ENCODE measurements around the gene PRKAR2B. TPM values are rescaled to one million over a fixed set of nuclear protein-coding genes. Genes with fewer than 3 reads are reported as not detected.
"Not testable (repeated sequence)": the region's sequence is repeated elsewhere in the genome, so short reads cannot be mapped to it uniquely, and the experiment has no call there.

The PRKAR2B gene
- total RNA-seq, 1 donor from 2014 or later: 258 TPM

DNA sequence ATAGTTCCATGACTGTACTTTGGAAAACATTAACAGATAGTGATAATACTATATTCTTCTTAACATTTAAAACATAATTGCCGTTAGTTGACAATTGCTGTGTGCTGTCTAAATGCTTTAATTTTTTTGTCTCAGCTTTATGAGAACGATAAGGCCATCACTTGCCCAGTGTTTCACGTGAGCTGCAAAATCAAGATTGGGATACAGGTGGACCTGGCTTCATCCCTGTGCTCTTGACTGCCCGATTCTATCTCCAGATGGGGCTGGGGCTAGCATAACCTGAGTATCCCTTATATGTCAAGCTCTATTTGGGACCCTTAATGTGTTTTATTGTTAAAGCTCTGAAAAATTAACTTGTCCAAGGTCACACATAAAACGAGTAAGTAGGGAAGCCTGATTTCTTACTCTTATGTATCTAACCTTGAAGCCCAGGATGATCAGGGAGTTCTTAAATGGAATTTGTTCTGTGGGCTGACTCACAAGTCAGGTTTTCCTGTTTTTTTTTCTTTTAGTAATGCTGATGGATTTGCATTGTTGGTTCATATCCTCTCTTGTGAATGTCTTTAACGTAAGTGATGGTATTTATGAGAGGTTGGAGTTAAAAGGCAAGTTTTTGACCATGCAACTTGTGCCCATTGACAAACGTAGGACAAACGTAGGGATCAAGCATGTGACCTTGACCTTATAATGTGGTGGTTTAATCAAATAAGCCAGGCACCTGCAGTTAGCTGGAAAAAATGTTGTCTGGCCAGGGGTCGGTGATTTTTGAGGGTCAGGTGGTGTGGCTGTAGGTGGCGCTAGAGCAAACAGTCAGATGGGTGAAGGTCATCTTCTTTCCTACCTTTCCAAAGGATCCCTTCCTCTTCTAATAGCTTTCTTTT is 3.6 kb downstream of the PRKAR2B start:
- no peak for DNase-seq (ENCODE audit: low spot score)

DNA sequence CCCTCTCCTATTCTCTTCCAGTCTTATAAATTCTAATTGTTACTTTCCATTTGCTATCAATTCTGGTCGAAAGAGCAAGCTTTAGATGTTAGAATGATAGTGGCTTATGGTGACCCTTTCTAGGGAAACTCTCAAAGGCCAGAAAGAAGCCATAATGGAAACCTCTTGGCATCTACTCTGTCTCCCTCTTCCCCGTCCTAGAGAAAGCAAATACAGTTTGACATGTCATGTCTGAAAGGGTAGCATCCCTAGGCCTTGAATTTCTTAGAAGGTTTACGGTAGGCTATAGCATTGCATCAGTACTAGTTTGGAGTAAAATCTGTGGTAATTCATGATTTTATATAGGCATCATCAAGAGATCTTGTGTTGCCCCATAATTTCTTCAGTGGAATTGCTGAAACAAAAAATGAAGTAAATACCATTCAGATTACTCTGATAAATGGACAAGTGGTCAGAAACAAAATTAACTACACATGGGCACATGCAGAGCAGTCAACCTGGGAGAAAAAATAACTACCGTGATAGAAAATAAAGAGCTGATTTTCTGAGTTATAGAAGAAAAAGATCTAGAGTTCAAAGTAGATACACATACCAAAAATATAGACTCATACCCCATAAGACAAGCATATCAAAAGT is 4.4 kb downstream of the PRKAR2B start:
- no peak for DNase-seq (ENCODE audit: low spot score)

- DNase-seq (ENCODE audit: low spot score): no peak
Measured at GRCh38 chr7:107049480-107049879, 5.0 kb downstream of the PRKAR2B start.

DNA sequence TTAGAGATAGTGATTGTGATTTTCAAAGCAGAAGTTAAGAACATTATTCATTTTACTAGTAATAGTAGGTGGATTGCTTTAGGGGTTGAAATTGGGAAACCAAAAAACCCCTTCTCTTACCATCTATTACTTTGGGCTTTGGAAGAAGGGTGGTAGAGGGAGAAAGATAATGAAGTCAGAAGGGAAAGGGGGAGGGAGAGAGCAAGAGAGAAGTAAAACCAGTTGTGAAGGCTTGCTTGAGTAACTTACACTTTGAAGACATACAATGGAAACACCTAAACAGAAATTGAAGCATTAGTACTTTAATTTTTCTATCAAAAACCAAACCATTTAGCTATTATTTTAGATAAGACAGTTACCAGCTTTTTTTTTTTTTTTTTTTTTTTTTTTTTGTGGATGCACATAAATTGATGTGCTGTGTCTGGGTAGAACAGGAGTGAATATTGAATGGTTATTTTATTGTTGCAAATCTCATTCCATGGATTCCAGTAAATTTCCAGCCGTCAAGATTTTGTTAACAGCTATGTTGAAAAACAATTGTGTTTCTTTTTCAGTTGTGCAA is 5.5 kb downstream of the PRKAR2B start:
- DNase-seq (ENCODE audit: low spot score): no peak

- no peak for DNase-seq (ENCODE audit: low spot score)
Measured at GRCh38 chr7:107051376-107051775, 6.9 kb downstream of the PRKAR2B start.

DNA sequence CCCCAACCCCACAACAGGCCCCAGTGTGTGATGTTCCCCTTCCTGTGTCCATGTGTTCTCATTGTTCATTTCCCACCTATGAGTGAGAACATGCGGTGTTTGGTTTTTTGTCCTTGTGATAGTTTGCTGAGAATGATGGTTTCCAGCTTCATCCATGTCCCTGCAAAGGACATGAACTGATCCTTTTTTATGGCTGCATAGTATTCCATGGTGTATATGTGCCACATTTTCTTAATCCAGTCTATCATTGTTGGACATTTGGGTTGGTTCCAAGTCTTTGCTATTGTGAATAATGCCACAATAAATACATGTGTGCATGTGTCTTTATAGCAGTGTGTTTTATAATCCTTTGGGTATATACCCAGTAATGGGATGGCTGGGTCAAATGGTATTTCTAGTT is 10.5 kb downstream of the PRKAR2B start:
- DNase-seq (ENCODE audit: low spot score): not testable (repeated sequence)

DNA sequence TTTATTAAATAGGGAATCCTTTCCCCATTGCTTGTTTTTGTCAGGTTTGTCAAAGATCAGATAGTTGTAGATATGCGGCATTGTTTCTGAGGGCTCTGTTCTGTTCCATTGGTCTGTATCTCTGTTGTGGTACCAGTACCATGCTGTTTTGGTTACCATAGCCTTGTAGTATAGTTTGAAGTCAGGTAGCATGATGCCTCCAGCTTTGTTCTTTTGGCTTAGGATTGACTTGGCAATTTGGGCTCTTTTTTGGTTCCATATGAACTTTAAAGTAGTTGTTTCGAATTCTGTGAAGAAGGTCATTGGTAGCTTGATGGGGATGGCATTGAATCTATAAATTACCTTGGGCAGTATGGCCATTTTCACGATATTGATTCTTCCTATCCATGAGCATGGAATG is 11.6 kb downstream of the PRKAR2B start:
- DNase-seq (ENCODE audit: low spot score): not testable (repeated sequence)

GRCh38 chr7:107056728-107057473 is 12.4 kb downstream of the PRKAR2B start:
- no peak for DNase-seq (ENCODE audit: low spot score)

DNA sequence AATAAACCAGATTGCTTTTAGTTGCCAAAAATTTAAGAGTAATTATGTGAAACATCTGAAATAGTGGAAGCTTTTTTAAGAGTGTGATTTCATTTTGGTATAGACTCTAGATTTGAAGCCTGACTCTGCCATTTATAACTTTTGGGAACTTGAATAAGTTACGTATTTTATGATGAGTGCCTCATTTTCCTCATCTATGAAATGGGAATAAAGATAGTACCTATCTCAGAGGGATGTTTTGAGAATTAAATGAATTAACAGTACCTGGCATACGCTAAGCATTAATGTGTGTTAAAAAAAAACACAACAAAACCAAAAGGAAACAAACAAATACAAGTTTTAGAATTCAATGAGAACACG is 12.9 kb downstream of the PRKAR2B start:
- no peak for DNase-seq (ENCODE audit: low spot score)

GRCh38 chr7:107059468-107059867 is 15.0 kb downstream of the PRKAR2B start:
- DNase-seq (ENCODE audit: low spot score): no peak

DNA sequence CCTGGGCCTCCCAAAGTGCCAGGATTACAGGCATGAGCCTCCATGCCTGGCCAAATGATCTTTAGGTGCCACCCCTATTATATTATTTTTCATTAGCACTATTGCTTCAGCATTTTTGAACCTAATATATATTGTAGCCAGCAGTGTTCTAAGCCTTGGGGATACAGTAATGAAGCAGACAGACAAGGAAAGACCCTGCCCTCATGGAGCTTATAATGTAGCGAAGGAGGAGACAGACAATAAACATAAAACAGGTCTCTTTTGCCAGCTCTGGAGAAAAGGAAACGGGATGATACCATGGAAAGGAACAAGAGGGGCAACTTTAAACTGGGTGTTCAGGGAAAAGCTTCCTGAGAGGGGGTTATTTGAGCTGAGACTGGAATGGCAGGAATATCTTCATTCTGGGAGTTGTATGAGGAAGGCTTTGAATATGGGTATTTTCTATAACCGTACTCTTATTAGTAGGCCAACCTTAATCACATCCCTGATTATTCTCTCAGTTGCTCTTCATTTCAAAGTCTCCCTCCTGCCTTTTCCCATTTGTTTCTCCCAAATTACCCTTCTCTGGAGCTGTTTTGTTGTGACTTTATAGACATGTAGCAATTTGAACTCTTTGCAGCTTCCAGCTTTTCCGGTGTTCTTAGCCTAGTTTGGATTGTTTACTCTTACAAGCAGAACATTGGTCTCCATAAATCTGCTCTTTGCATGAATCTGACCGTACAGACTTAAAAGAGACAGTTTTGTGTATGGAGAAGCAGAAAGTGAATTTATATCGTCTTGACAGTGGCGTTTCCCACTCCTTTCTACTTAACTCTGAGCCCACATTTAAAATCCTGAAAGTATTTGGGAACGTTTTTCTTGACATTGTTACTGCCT is 19.0 kb downstream of the PRKAR2B start:
- DNase-seq (ENCODE audit: low spot score): no peak

DNA sequence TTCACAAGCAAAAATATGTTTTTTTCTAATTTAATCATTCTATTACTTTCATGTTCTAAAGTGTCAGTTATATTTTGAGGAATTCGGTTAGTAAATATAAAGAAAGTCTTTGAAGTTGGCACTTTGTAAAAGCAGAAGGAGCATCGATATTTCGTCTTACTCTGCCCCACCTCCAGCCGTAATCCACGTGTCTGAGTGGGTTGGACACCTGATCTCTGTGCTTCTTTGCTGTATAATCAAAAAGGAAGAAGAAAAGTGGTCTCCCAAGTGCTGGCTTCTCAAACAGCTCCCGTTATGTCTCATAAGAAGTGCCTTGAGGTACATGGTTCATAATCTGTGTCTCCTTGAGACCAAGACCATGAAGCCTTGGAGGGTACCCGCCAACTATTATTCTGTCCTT is 19.8 kb downstream of the PRKAR2B start:
- no peak for DNase-seq (ENCODE audit: low spot score)

DNA sequence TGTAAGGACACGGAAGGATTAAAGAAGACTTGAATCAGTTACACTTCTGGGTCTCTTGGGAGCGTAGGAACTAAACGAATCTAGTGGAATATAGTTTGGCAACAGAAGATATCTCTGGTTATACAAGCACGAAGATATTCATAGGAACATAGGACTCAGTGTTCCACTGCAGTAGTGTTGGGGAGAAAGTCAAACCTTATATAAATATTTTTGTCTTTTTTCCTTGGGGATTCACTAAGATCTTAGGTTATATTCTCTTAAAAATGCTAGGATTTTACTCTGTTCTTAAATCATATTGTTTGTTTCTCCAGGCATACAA is 21.4 kb downstream of the PRKAR2B start:
- no peak for DNase-seq (ENCODE audit: low spot score)

- DNase-seq (ENCODE audit: low spot score): no peak
Measured at GRCh38 chr7:107068156-107068555, 23.7 kb downstream of the PRKAR2B start.

DNA sequence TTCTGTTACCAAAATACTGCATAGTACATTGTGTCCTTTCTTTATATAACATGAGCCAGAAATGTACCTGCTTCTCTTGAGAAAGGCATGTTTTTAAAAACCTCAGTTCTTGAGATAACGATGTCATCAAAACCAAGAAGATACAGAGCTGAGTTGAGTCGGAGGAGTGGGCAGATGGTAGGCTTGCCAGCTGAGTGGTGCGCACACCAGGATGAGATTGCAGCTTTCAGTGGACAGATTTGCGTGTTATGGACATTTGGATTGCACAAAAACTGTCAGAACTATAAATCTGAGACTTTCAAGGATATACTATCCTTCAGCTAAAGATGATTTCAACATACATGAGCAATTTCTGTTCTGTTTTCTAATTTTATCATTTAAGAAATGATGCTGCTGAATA is 25.0 kb downstream of the PRKAR2B start:
- no peak for DNase-seq (ENCODE audit: low spot score)

DNA sequence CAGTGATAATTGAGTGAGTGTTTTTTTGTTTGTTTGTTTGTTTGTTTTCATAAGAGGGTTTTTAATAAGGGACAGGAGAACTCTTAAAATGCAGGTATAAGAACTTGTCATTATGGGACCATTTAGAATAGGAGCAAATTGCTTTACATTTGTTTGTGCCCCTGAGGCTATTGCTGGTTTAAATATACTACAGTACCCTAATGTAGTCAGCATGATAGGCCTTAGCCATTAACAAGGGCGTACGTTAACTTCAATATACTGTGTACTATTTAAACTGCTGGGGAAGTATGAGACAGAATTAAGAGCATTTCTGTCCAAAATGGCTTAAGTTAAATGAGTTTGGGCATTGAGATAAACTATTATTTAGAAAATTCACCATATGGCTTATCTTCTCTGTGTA is 26.2 kb downstream of the PRKAR2B start:
- no peak for DNase-seq (ENCODE audit: low spot score)

DNA sequence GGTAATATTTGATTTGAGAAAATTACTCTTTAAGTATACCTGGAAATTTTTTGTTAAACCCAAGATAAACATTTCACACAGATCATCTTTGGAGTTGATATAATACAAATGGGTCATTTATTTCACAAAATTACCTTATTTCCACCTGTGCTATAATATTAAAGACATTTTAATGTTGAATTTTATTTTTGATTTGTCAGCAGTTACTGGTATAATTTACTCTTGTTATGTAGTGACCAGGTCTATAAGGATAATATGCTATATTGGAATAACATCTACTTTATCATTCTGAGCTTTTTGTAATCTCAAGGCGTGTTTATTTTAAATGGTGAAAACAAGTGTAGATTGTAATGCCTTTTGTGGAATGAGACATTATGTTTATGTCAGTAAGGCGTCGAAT is 26.6 kb downstream of the PRKAR2B start:
- no peak for DNase-seq (ENCODE audit: low spot score)

- no peak for DNase-seq (ENCODE audit: low spot score)
Measured at GRCh38 chr7:107072133-107072532, 27.6 kb downstream of the PRKAR2B start.

GRCh38 chr7:107075863-107076574 is 31.5 kb downstream of the PRKAR2B start:
- DNase-seq (ENCODE audit: low spot score): no peak

Measured in mesenteric fat pad (tissue), 1 donor.